GOT3 (cell line): ENCODE data around the gene MMAB.

Experiments
- DNase-seq: peaks from one replicate; lab custom pipeline; 2025; ENCODE audit warnings: mixed read lengths; lab: John Stamatoyannopoulos, UW

Gene MMAB

DNA sequence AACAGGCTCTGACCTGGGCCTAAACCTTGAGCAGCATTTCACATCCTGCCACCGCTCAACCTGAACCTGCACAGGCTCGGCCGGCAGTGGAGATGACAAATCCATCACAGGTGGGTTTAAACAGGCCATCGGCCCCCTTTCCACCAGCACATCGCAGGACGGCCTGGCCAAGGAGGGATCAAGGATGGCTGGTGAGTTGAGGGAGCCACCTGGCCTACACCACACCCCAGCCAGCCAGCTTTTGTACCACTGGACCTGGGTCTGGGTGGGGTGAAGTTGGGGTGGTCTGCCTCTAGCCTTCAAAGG lies 14.2 kb downstream of the MMAB start:
- DNase-seq, result no peak

DNA sequence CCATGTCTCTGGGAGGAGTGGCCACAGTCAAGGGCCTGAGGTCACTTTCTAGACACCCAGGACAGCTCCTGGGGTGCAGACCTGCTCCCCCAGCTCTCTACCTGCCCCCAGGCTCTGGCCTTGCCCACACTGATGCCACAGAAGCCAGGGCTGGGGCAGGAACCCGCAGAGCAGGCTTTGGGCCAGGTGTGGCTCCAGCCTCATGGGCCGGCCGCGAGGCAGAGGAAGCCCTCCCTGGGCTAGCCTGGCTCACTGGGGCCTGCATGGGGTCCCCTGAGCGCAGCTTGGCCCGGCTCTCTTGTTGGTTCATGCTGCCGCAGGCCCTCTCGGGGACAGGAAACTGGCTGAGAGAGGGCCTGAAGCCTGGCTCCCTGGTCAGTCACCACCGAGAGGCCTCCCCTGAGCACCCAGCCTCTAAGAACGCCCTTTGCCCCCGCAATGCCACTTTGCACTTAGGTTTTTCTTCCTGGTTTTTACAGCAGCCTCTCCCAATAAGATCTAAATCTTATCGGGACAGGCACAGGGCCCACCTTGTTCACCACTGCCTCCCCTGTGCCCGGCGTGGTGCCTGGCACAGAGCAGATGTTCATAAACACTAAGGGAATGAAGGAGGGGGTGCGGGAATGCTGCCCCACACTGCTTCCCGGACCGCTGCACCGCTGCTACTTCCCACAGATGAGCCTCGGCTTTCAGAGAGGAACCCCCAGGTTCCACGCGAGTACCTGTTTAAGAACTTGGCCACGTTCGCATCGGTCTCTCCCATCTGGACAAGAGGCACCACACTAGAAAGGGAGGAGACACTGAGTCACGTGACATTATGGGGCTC lies 14.7 kb downstream of the MMAB start:
- no peak for DNase-seq

DNA sequence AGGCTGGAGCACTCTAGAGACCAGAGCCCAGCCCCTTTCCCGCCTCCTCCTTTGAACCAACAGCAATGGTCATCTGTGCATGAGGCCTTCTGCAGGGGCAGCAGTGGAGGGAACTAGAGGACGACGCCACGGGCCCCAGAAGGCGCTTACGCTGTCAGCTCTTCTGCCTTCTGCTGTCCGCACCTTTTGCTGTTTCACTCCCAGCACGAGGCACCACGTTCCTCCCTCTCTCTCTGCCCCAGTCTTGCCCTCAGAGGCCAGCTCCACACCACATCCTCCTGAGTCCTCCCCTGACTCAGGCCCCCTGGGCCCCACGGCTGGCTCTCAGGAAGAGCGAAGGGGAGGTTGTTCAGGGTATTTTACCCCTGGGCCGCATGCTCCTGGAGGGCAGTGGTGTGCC lies 15.5 kb downstream of the MMAB start:
- DNase-seq, result no peak

DNA sequence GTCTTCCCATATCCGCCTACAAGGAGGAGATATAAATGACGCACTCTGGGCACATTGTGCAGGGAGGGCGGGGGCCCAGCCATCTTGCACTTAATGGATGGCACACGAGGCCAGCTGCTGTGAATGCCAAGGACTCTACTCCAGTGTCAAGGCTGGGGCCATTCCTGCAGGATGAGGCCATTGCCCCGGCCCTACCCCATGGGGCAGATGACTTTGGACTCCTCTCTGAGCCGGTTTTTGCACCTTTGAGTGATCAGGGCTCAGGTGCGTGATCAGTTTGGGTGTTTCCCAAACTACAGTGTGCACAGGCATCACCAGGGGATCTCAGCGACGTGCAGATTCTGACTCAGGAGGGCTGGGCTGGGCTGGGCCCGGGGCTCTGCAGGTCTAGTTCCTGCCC lies 16.1 kb downstream of the MMAB start:
- no peak for DNase-seq

DNA sequence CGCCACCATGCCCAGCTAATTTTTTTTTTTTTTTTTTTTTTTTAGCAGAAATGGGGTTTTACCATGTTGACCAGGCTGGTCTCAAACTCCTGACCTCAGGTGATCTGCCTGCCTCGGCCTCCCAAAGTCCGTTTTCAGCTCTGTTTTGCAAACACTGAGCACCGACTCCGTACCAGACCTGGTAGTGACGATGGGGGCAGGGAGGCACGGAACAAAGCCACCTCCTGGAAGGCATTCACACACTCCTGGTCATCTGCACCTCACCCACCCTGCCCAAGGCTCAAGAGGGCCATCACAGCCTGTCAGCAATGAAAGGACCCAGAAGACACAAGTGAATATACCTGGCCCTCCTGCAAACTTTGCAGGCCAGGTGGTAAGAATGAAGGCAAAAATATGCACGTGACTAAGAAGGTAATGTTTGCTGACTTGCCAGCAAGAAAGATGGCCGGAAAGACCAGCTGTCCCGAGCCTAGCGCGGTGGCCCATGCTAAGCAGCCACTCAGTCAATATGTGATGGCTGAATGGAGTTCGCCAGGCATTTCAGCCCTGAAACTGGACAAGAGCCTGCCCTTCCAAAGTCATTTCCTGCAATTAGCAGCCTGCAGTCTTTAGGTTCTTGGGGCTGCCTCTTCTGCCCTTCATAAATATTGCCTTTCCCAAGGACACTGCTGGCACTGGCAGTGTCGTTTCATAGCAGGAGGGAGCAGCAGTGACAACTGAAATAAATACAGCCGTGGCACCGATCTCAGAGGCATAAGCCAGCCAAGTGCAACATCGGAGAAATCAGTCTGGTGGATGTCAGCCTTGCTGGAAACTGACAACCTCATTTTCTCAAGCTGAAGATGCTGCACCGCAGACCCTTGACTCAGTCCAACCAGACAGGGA lies 17.6 kb downstream of the MMAB start:
- no peak for DNase-seq

DNA sequence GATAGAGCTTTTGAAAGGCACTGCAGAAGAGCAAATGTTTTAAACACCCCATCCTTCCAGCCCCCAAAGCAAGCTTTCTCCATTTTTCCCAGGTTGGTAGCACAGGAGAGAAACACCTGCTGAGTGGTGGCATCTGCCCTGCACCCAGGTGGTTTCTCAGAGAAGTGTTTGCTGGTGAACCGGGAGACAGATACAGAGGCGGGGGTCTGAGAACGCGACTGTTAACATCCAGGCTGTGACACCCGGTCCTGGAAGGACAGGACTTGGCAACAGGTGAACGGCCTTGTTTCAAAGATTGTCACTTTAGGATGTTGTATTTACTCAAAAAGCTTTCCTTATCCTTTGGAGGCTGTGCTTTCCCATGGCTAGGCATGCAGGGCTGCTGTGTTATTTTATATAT lies 18.5 kb downstream of the MMAB start:
- no peak for DNase-seq

DNA sequence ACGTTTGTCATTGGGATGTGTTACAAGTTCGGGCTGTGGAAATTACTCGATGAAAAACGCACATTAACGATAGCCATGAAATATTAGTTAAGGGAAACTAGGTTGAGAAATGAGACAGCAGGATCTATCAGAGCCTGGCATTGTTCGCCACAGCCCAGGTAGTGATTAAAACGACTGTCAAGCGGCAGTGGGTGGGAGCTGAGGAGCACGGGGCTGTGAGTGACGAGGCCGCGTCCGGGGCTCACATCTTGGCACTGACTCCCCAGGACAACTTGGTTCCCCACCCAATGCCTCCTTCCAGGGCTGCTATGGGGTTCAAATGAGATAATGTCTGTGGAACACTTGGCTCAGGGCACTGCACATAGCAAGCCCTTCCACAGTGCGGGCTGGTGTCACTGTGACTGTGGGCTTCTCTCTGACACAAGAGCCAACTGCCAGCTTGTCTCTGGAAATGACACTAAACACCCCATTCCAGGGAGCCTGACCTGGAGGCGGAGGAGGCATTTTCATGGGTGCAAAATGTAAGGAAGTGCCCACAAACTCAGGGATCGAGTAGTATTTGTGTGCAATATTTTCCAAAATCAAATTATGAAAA lies 19.3 kb downstream of the MMAB start:
- no peak for DNase-seq

DNA sequence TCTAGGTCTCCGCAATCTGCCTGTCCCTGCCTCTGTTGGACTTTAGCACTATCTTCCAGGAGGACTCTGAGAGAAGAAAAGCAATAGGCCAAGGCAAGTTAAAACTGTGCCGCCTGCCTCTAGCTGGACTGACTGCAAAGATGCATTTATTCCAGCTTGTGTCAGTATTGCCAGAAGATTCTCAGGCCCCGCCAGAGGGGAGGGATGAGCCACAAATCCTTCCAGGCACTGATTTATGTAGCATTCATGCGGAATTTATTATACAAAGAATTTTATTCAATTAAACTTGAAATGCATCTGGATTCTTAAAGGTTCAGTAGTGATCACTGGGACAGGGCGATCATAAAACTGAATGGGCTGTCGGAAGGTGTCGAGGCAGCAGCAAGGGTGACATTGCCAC lies 19.8 kb downstream of the MMAB start:
- DNase-seq, result no peak

DNA sequence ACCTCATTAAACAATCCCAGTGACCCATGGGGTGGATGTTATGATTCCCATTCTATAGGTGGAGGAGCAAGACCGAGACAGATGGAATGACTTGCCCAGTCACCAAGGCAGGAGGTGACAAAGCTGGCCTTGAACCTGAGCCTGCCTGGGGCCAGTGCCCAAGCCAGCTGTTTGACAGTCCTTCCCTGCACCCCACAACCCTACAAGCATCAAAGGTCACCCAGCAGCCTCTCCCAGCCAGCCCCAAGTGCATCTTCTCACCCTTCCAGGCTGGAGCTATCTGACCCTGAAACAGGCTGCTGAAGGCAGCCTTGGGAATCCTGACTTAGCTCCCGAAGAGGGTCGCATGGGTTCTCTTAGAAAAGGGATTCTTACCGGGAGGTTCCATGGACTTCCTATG lies 20.3 kb downstream of the MMAB start:
- DNase-seq, result no peak

DNA sequence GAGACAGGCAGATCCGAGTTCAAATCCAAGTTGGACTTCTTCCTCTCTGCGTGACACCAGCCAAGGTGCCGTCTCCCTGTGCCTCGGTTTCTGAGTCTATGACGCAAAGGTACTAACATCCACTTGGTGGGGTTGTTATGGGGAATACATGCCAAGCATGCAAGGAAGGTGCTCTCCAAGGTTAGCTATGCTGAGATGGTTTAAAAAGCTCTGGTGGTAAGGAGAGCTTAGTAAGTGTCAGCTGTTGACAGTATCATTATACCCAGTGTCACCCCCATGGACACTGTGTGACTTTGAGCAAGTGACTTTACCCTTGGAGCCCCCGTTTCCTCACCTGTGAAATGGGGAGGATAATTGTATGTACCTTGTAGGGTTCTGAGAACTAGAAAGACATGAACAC lies 22.2 kb downstream of the MMAB start:
- DNase-seq, result no peak

DNA sequence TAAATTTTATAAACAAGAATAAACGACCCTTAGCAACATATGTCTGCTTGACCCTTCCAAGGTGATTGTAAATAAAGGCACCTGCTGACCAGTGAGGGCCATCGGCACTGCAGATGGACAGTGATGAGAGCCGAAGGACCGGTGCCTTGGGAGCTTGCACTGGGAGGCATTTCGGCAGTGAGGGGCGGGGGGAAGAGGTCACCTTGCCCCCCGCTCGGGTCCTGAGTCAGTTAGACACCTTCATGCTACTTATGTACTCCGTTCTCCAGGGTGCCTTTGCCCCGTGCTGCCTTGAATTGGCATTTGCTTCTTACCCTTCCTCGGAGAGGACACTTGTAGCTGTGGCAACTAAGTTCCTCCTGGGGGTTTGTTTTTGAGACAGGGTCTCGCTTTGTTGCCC lies 23.0 kb downstream of the MMAB start:
- no peak for DNase-seq

DNA sequence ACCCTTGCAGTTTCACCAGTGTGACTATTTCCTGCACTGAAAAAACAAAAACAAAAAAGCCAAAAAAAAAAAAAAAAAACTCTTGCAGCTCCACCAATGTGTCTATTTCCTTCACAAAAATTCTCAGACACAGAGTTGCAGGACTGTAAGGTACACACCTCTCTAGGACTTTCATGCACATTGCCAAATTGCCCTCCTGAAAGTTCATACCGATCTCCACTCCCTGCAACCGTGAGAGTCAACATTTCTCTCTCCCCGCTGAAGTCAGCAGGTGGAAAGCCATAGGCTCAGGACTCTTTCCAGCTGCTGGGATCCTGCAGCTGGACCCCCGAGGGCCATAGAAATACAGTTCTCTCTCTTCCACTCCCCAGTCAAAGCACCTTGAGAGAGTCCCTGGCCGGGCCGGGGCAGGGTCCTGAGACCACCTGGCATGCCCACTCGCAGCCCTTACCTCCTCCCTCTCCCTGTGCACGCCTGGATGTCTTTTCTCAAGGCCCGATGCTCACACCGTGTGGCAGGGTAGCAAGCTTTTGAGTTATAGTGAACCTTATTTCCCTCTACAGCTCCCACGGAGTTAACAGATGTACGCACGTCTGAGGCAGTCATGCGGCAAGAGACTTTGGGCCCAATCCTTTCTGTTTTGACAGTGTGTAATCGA lies 23.6 kb downstream of the MMAB start:
- no peak for DNase-seq

DNA sequence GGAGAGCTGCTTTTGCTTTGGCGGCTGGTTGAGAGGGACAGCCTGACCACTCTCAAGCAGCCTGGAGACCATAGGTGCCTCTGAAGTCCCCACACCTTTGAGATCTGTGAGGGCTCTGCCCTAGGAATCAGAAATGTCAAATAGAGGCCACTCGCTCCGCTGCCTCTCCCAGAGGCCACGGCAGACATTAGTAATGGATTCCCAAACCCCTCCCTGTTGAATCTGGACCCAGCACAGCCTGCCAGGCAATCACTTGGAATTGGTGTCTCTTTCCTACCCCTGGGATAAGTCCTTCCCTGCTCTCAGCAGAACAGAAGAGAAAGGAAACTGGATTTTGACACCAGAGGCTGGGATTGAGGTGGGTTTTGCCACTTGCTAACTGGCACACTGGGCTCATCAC lies 25.0 kb downstream of the MMAB start:
- DNase-seq, result no peak

DNA sequence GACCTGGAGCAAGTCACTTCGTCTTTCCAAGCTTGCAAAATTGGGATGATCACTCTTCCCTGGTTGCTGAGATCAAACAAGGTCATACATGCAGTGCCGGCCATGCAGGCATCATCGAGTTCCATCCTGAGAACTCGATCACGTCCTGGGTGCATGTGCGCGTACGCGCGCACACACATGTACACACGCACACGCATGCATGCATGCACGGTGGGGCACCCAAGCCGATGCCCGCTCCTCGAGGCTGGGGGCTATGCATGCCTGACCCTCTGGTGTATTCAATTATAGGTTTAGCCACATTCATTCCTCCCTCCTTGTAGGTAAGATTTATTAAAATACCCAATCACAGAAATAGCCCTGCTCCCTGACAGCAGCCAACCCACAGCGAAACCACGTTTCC lies 26.0 kb downstream of the MMAB start:
- no peak for DNase-seq

DNA sequence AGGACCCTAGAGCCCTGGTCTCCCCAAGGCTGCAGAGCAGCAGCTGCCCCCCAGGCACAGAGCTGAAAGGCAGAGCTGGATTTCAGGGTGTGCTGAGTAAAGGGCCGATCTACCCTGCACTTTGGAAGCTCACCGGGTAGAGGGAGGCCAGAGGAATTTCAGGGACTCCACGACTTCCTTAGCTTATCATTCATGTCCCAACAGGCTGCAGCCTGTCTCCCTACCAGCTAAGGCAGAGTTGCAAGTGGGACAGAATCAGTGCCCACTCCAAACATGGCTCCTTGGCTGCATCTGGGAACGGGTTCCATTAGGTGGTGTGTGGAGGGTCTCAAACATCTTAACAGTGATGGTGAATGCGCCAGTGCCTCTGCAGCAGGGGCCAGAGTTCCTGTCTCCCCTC lies 27.5 kb downstream of the MMAB start:
- no peak for DNase-seq

DNA sequence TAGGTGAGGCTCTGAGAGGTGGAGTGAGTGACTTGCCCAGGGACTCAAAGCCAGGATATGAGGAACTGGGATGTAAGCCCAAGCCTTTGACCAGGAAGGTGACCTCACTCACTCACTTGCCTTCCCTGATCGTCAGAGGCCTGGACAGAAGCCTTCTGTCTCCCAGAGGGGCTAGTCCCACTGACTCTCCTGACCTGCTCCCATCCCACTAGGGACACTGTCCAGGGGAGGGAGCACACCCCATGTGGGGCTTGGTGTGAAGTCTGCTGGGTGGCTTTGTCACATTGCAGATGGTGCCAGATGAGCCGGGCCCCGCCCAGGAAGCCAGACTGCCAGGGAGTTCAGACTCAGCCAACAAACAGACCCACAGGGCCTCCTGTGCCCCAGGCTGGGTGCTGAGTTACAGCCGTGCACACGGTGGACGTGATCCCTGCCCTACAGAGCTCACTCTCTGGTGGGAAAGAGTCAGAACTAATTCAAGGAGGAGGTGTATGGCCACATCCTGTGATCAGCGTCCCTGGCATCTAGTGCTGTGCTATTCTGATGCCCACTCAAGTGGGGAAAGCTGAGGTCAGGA lies 28.3 kb downstream of the MMAB start:
- DNase-seq, result no peak

DNA sequence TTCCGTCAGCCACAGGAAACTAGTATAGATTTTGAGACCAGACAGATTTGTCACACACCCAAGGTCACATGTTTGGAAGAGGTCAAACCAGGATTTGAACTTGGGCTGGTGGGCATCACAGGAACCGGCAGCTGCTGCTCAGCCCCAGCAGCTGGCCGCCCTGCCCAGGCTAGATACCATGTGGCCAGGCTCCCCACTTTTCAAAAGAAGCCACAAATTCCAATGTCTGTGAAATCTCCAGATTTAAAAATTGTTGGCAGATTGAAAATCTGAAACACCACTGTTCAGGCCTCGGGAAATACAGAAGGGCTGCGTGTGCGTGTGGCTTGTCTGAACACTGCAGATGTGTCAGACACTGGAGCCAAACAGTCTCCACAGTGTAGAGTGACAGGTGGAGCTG lies 30.4 kb downstream of the MMAB start:
- no peak for DNase-seq

DNA sequence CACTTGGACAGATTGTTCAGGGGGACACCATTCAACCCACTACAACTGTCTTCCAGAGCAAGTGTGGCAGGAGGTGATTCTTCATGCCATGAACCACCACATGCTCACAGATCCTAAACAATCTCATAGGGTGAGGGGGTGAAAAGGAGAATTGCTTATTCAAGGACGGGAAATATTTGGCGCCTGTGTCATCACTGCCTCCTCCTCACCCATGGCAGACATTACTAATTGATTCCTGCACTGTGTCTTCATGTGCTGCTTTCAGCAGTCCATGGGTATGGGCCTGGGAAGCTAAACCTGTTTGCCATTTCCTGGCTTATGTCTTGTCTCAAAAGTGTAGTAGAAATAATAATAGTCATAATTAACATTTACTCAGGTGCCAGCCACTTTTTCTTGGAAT lies 31.3 kb downstream of the MMAB start:
- no peak for DNase-seq

DNA sequence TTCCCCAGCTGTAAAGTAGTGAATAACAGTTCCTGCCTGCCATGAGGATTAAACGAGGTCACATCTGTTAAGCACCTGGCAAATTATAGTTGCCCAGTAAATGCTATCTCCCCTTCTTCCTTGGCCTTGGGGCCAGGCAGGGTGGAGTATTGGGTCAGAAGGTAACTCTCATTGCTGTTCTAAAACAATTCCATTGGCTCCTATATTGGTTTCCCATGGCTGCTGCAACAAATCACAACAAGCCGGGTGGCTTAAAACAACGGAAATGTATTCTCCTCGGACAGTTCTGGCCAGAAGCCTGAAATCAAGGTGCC lies 31.9 kb downstream of the MMAB start:
- DNase-seq, result no peak

DNA sequence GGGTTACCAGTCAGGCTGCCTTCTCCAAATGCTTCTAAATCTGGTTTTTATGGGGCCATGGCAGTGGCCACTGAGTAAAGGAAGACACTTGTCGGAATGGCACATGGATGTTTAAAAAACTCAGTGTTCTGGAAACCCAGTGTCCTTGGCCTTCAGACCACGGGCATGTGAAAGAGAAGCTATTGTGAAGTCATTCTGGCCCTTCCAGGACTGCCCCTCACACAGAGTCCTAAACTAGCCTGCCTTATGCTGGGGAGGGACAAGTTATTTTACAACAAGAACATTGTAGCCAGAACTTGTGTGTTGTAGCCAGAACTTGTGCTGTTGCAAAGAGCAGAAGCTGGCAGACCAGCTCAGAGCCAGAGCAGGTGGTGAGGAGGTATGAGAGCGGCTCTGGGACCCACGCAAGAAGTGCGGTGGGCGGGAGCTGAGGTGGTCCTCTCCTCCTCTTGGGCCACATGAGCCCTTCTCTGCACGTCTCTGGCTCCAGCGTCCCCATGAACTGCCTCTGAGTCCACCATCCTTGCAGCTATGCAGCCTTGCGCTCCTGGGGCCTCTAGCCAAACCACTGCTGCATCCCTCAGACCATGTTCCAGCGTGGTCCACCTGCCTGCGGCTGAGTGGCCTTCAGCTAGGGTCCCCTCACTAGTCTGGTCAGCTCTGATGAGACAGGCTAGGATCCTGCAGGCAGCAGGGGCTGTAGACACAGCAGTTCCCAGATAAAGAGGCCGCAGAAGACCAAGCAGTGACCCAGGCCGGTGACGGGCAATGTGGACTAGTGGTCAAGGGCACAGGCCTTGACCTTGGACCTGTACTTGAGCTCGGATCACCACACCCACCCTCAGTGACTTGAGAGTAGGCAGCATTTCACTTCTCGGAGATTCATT lies 32.5 kb downstream of the MMAB start:
- DNase-seq, result no peak

DNA sequence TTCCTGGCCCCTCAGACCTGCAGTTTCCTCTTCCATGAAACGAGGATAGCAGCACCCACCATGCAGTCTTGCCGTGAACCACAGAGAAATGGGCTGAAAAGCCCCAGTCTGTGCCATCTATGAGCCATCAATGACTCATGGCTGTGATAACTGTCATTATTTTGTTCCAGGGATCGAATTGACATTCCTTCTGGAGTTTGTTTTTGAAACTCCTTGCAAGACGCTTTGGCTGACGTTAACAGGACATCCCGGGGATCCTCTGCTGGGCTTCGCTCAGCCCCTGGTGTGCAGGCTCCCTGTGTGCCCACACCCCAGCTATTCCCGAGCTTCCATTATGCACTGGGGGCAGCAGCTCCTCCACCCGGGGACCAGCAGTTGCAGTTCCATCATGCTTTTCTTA lies 33.8 kb downstream of the MMAB start:
- no peak for DNase-seq
